ENCODE data around the gene CPNE1.

DNA sequence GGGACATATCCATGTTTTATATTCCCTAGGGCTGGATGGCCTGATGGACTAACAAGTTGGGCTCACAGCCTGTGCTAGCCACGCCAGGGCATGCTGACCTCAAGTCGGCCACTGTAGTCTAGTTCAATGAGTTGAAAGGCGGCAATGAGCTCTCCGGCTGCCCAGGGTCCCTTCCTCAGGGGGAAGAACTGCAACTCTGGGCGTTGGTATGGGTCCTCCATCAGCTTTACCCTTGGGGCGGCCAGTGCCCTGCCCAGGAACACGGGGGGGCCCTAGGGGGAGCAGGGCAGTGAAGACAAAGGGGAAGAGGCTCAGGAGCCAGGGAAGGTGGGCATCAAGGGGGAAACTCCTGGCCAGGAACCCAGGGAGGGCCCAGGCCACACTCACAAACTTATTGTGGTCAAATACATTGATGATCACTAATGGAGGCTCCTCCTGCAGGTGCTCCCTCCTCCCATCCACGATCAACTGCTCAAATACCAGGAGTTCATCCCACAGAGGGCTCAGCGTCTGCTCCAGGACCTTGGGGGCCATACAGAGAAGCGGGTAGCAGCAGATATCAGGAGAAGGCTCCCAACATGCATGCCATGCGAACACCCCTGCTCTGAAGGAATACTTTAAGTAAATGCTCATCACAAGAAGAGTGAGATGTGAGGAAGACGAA lies 81.8 kb downstream of the CPNE1 start:
- TF ChIP-seq CTCF (IDR thresholded peaks at IDR 0.05), result no peak
- TF ChIP-seq TCF7L2 (IDR thresholded peaks at IDR 0.05; ENCODE audit: low read depth, low read length), result no peak
- no peak for TF ChIP-seq POLR2AphosphoS5 (IDR thresholded peaks at IDR 0.05; ENCODE audit: low read depth, low read length)
- no peak for TF ChIP-seq REST (IDR thresholded peaks at IDR 0.05; ENCODE audit: insufficient read depth in 1 of 2, low read depth in 2 of 2, low read length in 1 of 2)
